SK-N-MC (cell line): ENCODE results near the gene SLC66A2.

Experiments
- EZH2 ChIP-seq: fragments of 200-600 bp; sonication (generic); IDR thresholded peaks from one replicate; pipeline ENCODE4 v1.6.1; 2017; ENCODE audit warnings: antibody characterized with exemption
- FOXP2 ChIP-seq: optimal IDR thresholded peaks from 2 replicates; pipeline ENCODE3; 2011; ENCODE audit warnings: mild to moderate bottlenecking, moderate library complexity; ENCODE audit not compliant: insufficient read depth; ENCODE audit errors: extremely low read length, control extremely low read depth
- POLR2AphosphoS5 ChIP-seq: IDR thresholded peaks from 2 replicates; pipeline ENCODE4 v1.6.1; 2012; ENCODE audit warnings: mild to moderate bottlenecking, low read depth, low read length, borderline replicate concordance

DNA sequence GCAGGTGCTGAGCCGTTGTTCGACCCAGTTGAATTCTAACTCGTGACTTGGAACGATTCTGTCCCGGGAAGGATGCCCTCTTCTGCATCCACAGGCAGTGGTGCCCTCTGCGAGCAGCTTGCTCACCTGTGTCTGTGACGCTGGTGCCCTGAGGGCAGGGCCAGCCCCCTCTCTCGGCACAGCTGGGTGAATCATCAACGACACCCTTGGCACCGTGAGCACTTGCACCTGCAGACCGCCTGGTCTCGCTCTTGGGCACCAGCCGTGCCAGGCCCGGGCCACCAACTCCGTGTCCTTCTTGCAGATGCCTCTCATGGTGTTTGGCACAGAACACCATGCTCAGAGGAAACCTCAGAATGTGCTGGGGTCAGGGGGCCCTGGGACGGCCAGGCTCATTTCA, 75.0 kb downstream of the SLC66A2 start:
- TF ChIP-seq POLR2AphosphoS5 (no peak), EZH2 (no peak), FOXP2 (no peak)
